Activated CD4-positive, alpha-beta T cell treated with anti-CD3 and anti-CD28 coated beads, Interleukin-2, amount 10 ng/mL, durations not matched to agents 24 days and 14 days (primary cell): Measurements from ENCODE around the gene UHRF1. TPM values are rescaled to one million over a fixed set of nuclear protein-coding genes. Genes with fewer than 3 reads are reported as not detected.

Experiments used
- DNase-seq: peaks from one replicate; pipeline ENCODE4 v3.0.0; 2022
- H3K27ac Mint-ChIP-seq: one replicate; pipeline ENCODE4 v1.8.0; 2022; ENCODE audit warnings: mild to moderate bottlenecking, mixed read lengths
- H3K27me3 Mint-ChIP-seq: one replicate; pipeline ENCODE4 v1.8.0; 2022; ENCODE audit warnings: mixed read lengths
- H3K36me3 Mint-ChIP-seq: one replicate; pipeline ENCODE4 v1.8.0; 2022; ENCODE audit warnings: low read depth, mild to moderate bottlenecking, mixed read lengths
- H3K4me1 Mint-ChIP-seq: one replicate; pipeline ENCODE4 v1.8.0; 2021; ENCODE audit warnings: mixed read lengths
- H3K4me3 Mint-ChIP-seq: one replicate; pipeline ENCODE4 v1.8.0; 2022; ENCODE audit warnings: mild to moderate bottlenecking, moderate library complexity, mixed read lengths
- H3K9me3 Mint-ChIP-seq: one replicate; pipeline ENCODE4 v1.8.0; 2021; ENCODE audit warnings: mixed read lengths
- intact Hi-C: fragments of 100-400 bp; cut with micrococcal nuclease; formaldehyde crosslinking; loops from one replicate; pipeline ENCODE4 v1.15.1; 2023
- total RNA-seq: library from RNA; stranded (reverse); gene quantifications from 2 replicates; pipeline ENCODE4 v1.2.3, GENCODE V29; 2022

Gene UHRF1
- 158 and 161 TPM in 2 replicates for total RNA-seq

DNA sequence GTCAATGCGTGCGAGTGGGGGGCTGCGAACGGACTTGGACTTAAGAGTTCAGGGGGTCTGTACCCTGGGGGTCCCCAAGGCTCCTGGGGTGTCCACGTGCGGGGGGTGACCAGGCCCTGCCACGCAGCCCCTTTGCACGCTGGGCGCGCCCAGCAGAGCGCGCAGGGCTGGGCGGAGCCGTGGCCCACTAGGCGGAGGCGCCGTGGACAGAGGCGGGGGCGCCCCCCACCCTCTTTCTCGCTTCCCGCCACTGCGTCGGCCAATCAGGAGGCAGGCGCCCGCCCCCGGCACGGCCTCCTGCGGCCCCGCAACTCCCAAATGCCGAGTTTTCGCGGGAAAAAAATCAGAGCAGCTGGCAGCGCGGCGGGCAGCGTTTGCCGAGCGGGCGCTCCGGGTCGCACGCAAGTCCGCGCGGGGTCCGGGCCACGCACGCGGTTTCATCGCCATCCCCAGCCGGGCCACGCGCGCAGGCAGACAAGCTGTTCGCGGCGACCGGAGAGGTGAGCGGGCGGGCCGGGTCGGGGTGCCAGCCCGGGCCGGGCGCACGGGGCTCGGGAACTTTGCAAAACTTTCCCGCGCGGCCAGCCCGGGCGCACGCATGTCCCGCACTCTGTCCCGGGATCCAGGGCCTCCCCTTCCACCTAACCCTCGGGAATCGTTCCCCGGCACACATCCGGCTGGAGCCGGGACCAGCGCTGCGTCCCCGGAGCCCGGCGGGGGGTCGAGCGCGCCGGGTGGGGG lies at the start of gene UHRF1:
UHRF1 (plus strand) TSS at position 346 of the 741 bp plus-strand sequence. CDS start 1,385 bp downstream, outside the sequence.
- intact Hi-C loops: no loop called here
- DNase-seq: peak; percentile 88
- peaks cover 34% of the 10 kb centered on the region for H3K36me3 Mint-ChIP-seq
- no peaks in the 10 kb centered on the region for H3K27me3 Mint-ChIP-seq
- H3K4me3 Mint-ChIP-seq: peak within 1 kb of the TSS; percentile 86
- peaks cover 29% of the 10 kb centered on the region for H3K4me1 Mint-ChIP-seq
- no peaks in the 10 kb centered on the region for H3K9me3 Mint-ChIP-seq
- H3K27ac Mint-ChIP-seq: peak within 1 kb of the TSS; percentile 86

DNA sequence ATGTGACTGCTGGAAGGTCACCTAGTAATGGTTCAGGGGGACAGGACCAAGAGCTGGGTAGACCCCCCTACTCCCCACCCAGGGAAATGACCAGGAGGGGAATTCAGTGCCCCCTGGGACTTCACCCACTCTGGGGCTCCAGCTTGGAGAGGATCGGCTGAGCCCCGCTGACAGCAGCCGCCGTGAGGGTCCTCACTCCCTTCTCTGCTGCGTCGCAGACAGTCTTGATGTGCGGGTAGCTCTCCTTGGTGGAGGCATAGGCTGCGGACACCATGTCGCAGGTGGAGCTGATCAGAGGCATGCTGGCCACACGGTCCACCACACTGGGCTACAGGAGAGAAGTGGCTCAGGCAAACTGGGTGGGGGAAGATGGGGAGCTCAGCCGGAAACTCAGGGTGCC lies 49.6 kb upstream of the UHRF1 start:
- no peaks in the 10 kb centered on the region for H3K27me3 Mint-ChIP-seq
- no peak overlapping the region for H3K4me3 Mint-ChIP-seq
- intact Hi-C loops: no loop called here
- H3K27ac Mint-ChIP-seq: no peak overlapping the region
- H3K9me3 Mint-ChIP-seq: no peaks in the 10 kb centered on the region
- H3K4me1 Mint-ChIP-seq: peaks cover 4% of the 10 kb centered on the region
- peaks cover 11% of the 10 kb centered on the region for H3K36me3 Mint-ChIP-seq
- no peak for DNase-seq

DNA sequence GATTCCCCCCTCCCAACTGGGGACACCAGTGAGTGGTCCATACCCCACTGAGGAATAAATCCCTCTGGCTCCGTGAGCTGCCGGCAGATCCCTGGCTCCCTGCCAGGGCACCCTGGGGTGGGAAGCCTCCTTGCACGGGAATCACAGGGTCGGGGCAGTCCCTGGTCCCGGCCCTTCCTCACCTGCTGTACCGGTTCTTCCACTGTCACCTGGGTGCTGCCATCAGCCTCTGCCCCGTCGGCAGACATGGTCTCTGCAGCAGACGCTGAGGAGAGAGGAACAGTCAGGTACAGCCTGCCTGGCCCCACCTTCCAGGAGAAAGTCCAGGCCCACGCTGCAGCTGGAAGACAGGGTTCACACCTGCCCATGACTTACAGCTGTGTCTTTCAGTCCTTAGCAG lies 48.2 kb upstream of the UHRF1 start:
- no peak for DNase-seq
- Mint-ChIP-seq H3K27me3 (no peaks in the 10 kb centered on the region), H3K36me3 (peaks cover 5% of the 10 kb centered on the region), H3K27ac (no peak overlapping the region), H3K4me3 (no peak overlapping the region), H3K4me1 (peaks cover 4% of the 10 kb centered on the region), H3K9me3 (no peaks in the 10 kb centered on the region)
- intact Hi-C loops: no loop called here

DNA sequence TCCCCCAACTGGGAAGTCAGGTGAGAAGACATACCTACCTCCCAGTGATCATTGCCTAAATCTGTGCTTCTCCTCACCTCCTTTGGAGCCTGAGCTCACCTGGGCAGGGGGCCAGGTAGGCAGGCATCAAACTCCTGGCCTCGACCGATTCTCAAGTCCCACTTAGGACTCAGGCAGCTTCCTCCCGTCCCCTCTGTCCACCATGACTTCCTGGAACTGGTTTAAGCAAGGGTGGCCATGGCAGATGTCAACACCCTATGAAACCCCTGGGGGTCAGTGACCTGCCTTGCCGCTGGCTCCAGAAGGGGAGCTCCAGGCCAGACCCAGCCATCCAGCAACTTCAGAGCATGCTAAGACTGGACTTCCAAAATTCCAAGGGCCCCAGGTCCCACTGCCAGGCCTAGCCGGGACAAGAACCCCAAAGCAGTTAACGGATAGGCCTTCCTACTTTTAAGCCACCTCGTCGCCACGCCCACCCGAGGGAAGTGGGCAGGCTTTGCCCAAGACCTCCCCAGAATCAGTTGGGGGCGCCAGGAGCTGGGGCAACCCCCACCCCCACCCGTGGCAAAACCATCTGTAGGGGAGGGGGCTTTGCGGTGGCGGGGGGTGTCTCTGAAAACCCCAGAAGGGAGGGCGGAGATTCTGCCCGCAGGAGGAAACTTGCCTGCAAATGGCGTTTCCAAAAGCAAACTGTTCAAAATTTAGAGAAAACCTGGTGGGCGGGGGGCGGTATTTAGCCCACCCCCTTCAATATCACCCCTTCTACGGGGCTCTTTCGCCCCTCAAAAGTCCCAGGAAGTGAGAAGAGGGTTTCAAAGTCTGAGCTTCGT lies 42.5 kb upstream of the UHRF1 start:
- intact Hi-C loops: loop anchor here (1.0 kb wide), 1 partner anchor 43 kb away; no protein-coding TSS in a partner anchor
- Mint-ChIP-seq H3K4me3 (peak overlapping the region; percentile 85), H3K4me1 (peaks cover 24% of the 10 kb centered on the region), H3K9me3 (no peaks in the 10 kb centered on the region), H3K27me3 (no peaks in the 10 kb centered on the region), H3K36me3 (no peaks in the 10 kb centered on the region), H3K27ac (peak overlapping the region; percentile 41)
- peak; percentile 86 for DNase-seq

DNA sequence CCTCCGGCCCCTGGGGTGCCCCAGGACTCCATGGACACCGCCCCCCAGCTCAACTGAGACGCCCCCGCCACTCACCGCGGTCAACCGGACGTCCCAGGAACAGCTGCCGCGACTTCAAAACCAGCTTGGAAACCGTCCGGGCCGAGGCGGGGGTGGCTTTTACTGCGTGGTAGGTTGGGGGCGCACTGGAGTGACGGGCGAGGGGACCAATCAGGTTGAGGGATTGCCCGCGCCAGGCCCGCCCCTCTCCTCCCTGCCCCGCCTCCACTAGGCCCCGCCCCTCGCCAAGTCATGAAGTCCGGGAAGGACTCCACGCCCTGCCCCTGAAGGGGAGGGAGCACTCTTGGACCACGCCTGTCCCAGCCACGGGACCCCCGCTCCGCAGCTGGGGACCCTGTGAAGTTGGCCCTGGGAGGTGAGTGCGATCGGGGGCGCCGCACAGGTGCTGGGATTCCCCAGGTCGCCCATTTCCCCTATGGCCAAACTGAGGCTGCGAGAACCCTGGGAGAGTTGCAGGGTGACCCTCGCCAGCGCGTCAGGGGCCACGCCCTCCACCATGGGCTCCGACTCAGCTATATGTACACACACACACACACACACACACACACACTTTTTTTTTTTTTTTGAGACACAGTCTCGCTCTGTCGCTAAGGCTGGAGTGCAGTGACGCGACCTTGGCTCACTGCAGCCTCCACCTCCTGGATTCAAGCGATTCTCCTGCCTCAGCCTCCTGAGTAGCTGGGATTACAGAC lies 41.6 kb upstream of the UHRF1 start, which contains the start of gene PLIN3:
PLIN3 (minus strand) TSS at position 134 of the 752 bp plus-strand sequence. CDS start 6,273 bp downstream, outside the sequence.
- DNase-seq: peak; percentile 97
- Mint-ChIP-seq H3K27ac (peak within 1 kb of the TSS; percentile 83), H3K27me3 (no peaks in the 10 kb centered on the region), H3K4me1 (peaks cover 27% of the 10 kb centered on the region), H3K4me3 (peak within 1 kb of the TSS; percentile 85), H3K36me3 (no peaks in the 10 kb centered on the region), H3K9me3 (no peaks in the 10 kb centered on the region)
- intact Hi-C loops: loop anchor here (1.0 kb wide), 1 partner anchor 43 kb away; no protein-coding TSS in a partner anchor

DNA sequence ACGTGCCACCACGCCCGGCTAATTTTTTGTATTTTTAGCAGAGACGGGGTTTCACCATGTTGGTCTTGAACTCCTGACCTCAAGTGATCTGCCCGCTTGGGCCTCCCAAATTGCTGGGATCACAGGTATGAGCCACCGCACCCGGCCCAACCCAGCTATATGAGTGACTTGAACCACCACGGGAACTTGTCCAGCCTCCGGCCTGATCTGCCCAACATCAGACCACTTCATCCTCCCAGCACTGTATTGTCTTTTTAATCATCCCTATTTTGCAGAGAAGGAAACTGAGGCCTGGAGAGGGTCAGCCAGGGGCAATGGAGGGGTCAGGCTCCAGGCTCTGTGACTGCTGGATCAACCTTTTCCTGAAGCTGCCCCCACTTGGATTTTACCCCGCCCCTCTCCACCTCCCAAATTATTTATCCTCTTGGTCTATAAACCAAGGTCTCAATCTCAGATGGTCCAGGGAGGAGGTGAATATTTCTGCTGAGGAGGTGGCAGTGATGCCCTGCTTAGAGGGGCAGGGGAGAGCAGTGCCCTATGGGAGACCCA lies 40.9 kb upstream of the UHRF1 start:
- intact Hi-C loops: no loop called here
- DNase-seq: no peak
- peaks cover 28% of the 10 kb centered on the region for H3K4me1 Mint-ChIP-seq
- no peaks in the 10 kb centered on the region for H3K36me3 Mint-ChIP-seq
- H3K27ac Mint-ChIP-seq: peak overlapping the region; percentile 83
- peak overlapping the region; percentile 85 for H3K4me3 Mint-ChIP-seq
- H3K9me3 Mint-ChIP-seq: no peaks in the 10 kb centered on the region
- H3K27me3 Mint-ChIP-seq: no peaks in the 10 kb centered on the region

DNA sequence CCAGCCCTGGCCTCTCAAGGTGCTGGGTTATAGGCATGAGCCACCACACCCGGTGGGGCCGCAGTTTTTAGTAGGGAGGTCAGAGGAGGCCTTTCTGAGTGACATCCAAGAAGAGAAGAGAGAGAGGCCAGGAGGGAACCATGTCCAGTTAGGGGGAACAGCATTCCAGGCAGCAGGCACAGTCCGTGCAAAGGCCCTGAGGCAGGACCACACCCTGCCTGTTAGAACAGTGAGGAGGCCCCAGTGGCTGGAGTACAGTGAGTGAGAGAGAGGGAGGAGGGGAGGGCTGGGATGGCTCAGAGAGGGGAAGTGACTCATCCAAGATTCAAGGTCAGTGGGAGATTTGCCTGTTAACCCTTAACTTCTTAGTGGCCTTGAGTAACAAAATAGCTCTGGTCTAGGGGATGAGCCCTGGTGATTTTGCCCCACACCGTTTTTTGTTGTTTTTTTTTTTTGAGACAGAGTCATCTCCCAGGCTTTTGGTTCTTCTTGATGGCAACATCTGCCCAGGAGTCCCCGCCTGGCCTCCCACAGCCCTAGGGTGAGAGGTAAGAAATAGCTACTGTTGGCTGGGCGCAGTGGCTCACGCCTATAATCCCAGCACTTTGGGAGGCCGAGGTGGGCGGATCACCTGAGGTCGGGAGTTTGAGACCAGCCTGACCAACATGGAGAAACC lies 39.1 kb upstream of the UHRF1 start:
- H3K27ac Mint-ChIP-seq: peak overlapping the region; percentile 67
- no peaks in the 10 kb centered on the region for H3K9me3 Mint-ChIP-seq
- intact Hi-C loops: no loop called here
- no peaks in the 10 kb centered on the region for H3K36me3 Mint-ChIP-seq
- peaks cover 24% of the 10 kb centered on the region for H3K4me1 Mint-ChIP-seq
- H3K27me3 Mint-ChIP-seq: no peaks in the 10 kb centered on the region
- H3K4me3 Mint-ChIP-seq: no peak overlapping the region
- no peak for DNase-seq

DNA sequence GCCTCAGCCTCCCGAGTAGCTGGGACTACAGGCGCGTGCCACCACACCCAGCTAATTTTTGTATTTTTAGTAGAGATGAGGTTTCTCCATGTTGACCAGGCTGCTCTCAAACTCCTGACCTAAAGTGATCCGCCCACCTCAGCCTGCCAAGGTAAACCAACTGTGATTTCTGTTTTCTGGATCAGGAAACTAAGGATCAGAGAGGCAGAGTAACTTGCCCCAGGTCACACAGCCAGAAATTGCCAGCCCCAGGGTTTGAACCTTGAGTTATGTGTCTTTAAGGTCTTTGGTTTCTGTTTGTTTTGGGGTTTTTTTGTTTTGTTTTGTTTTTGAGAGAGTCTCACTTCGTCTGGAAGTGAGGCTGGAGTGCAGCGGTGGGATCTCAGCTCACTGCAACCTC lies 37.6 kb upstream of the UHRF1 start:
- intact Hi-C loops: loop anchor here (1.0 kb wide), 2 partner anchors 40 to 160 kb away; no protein-coding TSS in a partner anchor
- Mint-ChIP-seq H3K27ac (no peak overlapping the region), H3K4me1 (peaks cover 20% of the 10 kb centered on the region), H3K36me3 (no peaks in the 10 kb centered on the region), H3K27me3 (no peaks in the 10 kb centered on the region), H3K4me3 (no peak overlapping the region), H3K9me3 (no peaks in the 10 kb centered on the region)
- no peak for DNase-seq

DNA sequence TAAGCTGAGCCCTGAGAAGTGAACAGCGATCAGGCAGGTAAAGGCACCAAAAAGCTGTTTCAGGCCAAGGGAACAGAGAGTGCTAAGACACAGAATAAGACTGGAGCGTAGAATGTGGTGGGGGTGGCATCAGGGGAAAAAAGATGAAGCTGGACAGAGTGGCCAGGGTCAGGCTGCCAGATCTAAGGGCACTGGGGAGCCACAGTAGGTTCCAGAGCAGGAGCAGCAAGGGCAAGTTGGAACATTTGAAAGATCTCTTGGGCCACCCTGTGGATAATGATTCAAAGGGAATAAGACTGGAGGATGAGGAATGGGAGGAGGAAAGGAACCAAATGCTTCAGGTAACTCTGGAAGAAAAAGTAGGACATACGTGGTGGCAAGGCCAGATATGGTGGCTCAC lies 35.4 kb upstream of the UHRF1 start:
- DNase-seq: no peak
- intact Hi-C loops: no loop called here
- Mint-ChIP-seq H3K27ac (no peak overlapping the region), H3K27me3 (no peaks in the 10 kb centered on the region), H3K4me1 (peaks cover 11% of the 10 kb centered on the region), H3K4me3 (no peak overlapping the region), H3K9me3 (no peaks in the 10 kb centered on the region), H3K36me3 (no peaks in the 10 kb centered on the region)

DNA sequence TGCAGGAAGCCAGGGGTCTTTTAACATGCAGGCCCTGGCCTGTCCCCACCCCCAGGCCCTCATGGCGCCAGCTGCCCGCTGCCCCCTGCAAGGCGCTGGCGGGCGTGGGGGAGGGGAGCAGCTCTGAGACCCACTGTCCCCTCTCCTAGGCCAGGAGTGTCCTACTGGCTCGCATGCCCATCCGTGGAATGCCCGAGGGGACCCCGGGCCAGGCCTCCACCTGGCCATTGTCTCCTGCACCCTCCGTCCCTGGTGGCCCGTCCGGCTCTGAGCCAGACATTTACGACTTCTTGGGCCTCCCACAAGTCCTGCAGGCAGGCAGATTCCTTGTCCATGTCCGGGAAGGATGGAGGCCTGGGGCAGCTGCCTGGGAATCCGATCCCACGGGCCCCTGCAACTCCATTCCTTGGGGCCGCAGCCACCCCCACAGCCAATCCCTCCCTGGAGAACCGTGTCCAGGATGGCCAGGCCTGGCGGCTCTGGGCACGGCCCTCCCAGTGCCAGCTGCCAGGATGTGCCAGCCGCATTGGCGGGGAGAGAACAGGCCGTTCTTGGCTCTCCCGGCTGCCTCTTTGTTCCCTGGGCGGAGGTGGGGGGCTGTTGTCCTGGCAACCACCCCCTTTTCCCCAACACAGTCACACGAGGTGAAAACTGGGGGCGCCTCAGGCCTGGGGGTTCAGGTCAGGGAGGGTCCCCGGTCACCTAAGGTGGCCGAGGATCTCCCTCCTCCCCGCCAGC lies 31.4 kb upstream of the UHRF1 start:
- Mint-ChIP-seq H3K27me3 (no peaks in the 10 kb centered on the region), H3K9me3 (no peaks in the 10 kb centered on the region), H3K4me3 (no peak overlapping the region), H3K36me3 (no peaks in the 10 kb centered on the region), H3K4me1 (no peaks in the 10 kb centered on the region), H3K27ac (no peak overlapping the region)
- DNase-seq: no peak
- intact Hi-C loops: no loop called here

DNA sequence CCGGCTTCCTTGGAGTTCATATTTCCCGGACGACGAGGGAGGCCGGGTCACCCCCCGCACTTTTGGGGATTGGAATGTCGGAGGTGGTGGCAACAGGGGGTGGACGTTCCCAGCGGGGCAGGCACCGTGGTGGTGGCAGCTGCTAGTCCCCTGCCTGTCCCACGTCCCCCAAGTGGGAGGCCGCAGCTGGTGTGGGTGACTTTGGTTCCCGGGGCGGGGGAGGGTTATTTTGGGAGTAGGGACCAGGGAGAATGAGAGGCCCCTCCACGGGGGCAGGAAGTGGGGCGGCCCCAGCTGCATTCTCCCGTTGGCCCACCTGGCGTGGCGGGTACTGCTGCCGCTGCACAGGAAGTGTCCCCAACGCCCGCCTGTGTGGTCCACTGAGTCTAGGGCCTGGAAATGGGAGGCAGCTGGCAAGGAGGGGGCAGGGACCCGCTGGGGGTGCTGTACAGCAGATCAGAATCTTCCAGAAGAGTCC lies 30.8 kb upstream of the UHRF1 start:
- no peak overlapping the region for H3K27ac Mint-ChIP-seq
- no peak for DNase-seq
- H3K4me1 Mint-ChIP-seq: no peaks in the 10 kb centered on the region
- no peaks in the 10 kb centered on the region for H3K36me3 Mint-ChIP-seq
- H3K27me3 Mint-ChIP-seq: no peaks in the 10 kb centered on the region
- no peak overlapping the region for H3K4me3 Mint-ChIP-seq
- H3K9me3 Mint-ChIP-seq: no peaks in the 10 kb centered on the region
- intact Hi-C loops: no loop called here

DNA sequence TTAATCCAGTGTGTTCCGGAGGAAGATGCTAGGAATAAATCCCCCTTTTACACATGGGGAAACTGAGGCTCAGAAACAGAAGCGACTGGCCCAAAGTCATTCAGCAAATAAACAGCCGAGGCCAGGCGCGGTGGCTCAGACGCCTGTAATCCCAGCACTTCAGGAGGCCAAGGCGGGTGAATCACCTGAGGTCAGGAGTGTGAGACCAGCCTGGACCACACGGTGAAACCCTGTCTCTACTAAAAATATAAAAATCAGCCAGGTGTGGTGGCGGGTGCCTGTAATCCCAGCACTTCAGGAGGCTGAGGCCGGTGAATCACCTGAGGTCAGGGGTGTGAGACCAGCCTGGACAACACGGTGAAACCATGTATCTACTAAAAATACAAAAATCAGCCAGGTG lies 30.3 kb upstream of the UHRF1 start:
- no peak overlapping the region for H3K27ac Mint-ChIP-seq
- intact Hi-C loops: no loop called here
- H3K4me3 Mint-ChIP-seq: no peak overlapping the region
- no peaks in the 10 kb centered on the region for H3K36me3 Mint-ChIP-seq
- no peak for DNase-seq
- H3K27me3 Mint-ChIP-seq: no peaks in the 10 kb centered on the region
- H3K4me1 Mint-ChIP-seq: no peaks in the 10 kb centered on the region
- H3K9me3 Mint-ChIP-seq: no peaks in the 10 kb centered on the region
